ENCODE results near the gene DNAH1.
"Not testable (repeated sequence)": the region's sequence is repeated elsewhere in the genome, so short reads cannot be mapped to it uniquely, and the experiment has no call there.

Gene DNAH1
- 5.8 to 47.8 (median 20.1) reads per million in 17 experiments for total RNA-seq

GRCh38 chr3:52315977-52316764 is at the start of gene DNAH1:
Gene DNAH1, plus strand, starts transcription at chr3:52316319. Its CDS starts 6,124 bp downstream, at chr3:52322443.
- DNase-seq: no peak

- no peak for DNase-seq
These were observed 48.1 kb upstream of the DNAH1 start for GRCh38 chr3:52268036-52268435.

GRCh38 chr3:52269776-52270175 is 46.3 kb upstream of the DNAH1 start:
- DNase-seq: peak in 2 of 4 experiments; percentile 31 to 34

GRCh38 chr3:52270252-52270754 is 45.8 kb upstream of the DNAH1 start:
- DNase-seq: peak; percentile 60 to 79 (median 71)

GRCh38 chr3:52272172-52272571 is 43.9 kb upstream of the DNAH1 start:
- DNase-seq: not testable (repeated sequence)

GRCh38 chr3:52272831-52273230 is 43.3 kb upstream of the DNAH1 start:
- DNase-seq: no peak

GRCh38 chr3:52274781-52275180 is 41.3 kb upstream of the DNAH1 start:
- DNase-seq: not testable (repeated sequence)

- peak; percentile 89 to 93 (median 90) for DNase-seq
These were observed 38.8 kb upstream of the DNAH1 start for GRCh38 chr3:52277071-52277964.

- DNase-seq: peak in 2 of 4 experiments; percentile 83 to 88
These were observed 38.1 kb upstream of the DNAH1 start for GRCh38 chr3:52277972-52278509.

- peak; percentile 96 to 99 (median 98) for DNase-seq
These were observed 37.5 kb upstream of the DNAH1 start, which contains the start of gene WDR82 for GRCh38 chr3:52278510-52279069. Gene WDR82, minus strand, starts transcription at chr3:52278649. Its CDS starts 288 bp downstream, at chr3:52278361.

GRCh38 chr3:52279596-52279995 is 36.5 kb upstream of the DNAH1 start:
- no peak for DNase-seq

GRCh38 chr3:52280050-52280461 is 36.1 kb upstream of the DNAH1 start:
- DNase-seq: no peak

- peak in 3 of 4 experiments; percentile 31 to 45 (median 43) for DNase-seq
These were observed 33.9 kb upstream of the DNAH1 start for GRCh38 chr3:52281981-52282801.

- no peak for DNase-seq
These were observed 32.8 kb upstream of the DNAH1 start for GRCh38 chr3:52283306-52283705.

- DNase-seq: not testable (repeated sequence)
These were observed 32.1 kb upstream of the DNAH1 start for GRCh38 chr3:52284051-52284450.

GRCh38 chr3:52286777-52287110 is 29.4 kb upstream of the DNAH1 start:
- DNase-seq: peak in 1 of 4 experiments; percentile 34

GRCh38 chr3:52288674-52289073 is 27.4 kb upstream of the DNAH1 start:
- no peak for DNase-seq

- peak in 3 of 4 experiments; percentile 32 to 62 (median 60) for DNase-seq
These were observed 26.8 kb upstream of the DNAH1 start for GRCh38 chr3:52289338-52289746.

- DNase-seq: no peak
These were observed 26.1 kb upstream of the DNAH1 start for GRCh38 chr3:52289747-52290595.

All from suppressor macrophage (primary cell).